T1000 (cell line): ENCODE results near the gene LRRC28.
A peak's percentile ranks its signal among the peaks of the same experiment; 100 is the strongest.

Experiments
- DNase-seq: peaks from one replicate; lab custom pipeline; 2025; ENCODE audit warnings: mixed read lengths; lab: John Stamatoyannopoulos, UW

The LRRC28 gene

DNA sequence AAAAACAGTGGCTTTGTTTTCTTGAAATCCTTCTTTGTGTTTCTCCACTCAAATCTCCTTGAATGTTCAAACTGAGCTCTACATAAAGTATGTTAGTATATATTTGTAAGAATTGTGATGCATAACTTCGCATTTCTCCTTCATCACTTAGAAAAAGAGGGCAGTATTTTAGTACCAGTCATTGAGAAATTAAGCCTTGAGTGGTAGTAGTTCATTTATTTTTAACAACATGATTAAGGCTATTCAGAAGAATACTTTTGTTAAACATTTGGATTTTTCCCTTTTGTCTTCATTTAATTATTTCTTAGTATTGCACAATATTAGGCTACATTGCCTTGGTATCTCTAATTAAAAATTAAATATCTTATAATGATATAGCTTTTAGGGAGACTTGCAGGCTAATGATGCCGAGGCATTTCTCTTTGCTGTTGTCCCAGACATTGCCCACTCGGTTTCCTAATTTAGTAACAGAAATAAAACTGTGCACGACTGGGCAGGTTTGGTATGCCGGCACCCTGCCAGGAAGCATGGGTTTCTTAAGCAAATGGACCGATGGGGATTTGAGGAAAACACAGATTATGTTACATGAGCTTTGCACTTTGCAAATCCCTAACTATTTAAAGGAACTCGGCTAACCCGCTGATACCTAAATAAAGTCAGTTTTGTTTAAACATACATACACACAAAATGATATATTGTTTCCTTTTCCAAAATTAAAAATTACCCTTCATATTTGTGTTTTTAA lies 54.7 kb downstream of the LRRC28 start:
- no peak for DNase-seq

DNA sequence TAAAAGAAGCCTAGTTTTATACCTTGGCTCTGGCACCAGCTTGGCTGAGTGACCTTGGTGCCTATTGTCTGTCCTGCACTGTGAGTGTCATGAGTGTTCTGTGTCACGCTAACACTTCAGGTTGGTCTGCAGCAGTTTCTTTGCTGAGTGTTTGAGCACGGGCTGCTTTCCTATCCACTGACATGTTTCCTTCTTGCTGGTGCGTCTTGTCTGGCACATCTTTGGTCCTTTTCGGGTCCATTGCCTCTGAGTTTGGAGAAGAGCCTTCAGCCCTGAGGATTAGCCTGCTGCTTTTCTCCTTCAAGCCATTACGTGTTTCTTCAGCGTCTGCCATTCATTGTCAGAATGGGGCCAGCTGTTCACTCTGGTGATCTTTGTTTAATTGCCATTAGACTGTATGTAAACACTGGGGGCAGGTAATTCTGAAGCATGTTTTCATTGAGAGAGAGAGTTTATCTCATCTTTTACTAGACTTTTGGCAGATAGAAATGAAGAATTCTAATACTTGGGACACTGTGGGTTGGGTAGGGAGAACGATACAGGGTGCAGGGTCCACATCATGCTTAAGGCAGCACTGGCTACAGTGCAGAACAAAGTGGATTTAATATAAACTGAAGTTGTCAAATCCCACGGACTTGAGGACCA lies 55.5 kb downstream of the LRRC28 start:
- DNase-seq = no peak

- no peak for DNase-seq
These were observed 56.5 kb downstream of the LRRC28 start for GRCh38 chr15:99307735-99308134.

DNA sequence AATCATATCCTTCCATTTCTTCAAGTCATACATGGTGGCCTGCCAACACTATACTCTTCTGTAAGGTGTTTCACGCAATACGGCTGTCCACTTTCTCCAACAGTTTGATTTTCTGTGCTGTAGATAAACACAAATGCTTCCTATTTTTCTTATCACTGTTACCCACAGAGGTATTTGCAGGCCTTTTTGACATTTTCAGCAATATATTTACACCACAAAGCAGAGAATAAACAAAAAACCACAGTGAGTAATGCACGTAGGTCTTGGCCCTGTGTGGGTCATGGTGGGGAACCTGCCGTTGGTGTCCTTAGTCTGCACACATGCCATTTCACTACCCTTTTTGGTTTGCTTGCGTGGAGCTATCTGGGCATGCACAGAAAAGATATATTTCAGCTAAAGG lies 59.5 kb downstream of the LRRC28 start:
- DNase-seq = no peak

DNA sequence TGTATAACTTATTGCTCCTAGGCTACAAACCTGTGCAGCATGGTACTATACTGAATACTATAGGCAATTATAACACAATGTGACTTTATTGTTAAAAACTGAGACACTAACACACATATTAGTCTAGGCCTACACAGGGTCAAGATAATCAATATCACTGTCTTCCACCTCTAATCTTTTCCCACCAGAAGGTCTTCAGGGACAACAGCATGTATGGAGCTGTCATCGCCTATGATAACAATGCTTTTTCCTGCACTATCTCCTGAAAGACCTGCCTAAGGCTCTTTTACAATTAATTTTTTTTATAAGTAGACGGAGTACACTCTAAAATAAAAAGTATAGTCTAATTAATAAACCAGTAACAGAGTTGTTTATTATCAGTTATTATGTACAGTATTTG lies 60.9 kb downstream of the LRRC28 start:
- DNase-seq = no peak

DNA sequence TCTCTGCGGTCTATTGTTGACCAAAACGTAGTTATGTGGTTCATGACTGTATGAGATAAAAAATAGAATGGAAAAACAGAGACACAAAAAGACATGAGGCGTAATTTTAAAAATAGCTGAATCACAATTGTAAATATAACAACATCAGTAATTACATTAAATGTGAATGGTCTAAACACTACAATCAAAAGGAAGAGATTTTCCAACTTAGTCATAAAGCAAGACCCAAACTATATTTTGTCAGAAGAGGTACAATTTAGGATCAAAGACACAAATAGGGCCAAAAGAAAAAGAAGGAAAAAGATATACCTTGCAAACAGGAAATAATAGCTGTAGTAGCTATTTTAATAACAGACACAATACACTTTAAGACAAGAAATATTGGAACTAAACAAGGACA lies 61.5 kb downstream of the LRRC28 start:
- DNase-seq = no peak

GRCh38 chr15:99315636-99316035 lies 64.4 kb downstream of the LRRC28 start:
- no peak for DNase-seq

- DNase-seq = no peak
These were observed 69.3 kb downstream of the LRRC28 start for GRCh38 chr15:99320374-99321215.

DNA sequence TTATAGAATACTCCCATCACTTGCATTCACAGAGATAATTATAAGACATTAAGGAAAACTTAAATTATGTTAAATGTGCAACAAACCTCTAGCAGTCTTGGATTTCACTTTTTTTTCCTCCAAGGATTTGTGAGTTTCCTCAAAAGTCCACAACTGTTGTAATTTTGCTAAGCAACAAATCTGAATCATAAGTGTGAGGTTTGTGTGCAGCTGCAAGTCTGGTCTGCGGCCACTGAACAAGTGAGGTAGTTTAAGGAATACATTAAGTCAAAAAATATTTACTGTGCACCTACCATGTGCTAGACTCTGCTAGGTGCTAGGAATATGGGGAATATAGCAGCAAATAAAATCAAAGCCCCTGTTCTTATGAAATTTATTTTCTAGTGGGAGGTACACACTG lies 70.2 kb downstream of the LRRC28 start:
- no peak for DNase-seq

GRCh38 chr15:99322643-99323405 lies 71.5 kb downstream of the LRRC28 start:
- no peak for DNase-seq

DNA sequence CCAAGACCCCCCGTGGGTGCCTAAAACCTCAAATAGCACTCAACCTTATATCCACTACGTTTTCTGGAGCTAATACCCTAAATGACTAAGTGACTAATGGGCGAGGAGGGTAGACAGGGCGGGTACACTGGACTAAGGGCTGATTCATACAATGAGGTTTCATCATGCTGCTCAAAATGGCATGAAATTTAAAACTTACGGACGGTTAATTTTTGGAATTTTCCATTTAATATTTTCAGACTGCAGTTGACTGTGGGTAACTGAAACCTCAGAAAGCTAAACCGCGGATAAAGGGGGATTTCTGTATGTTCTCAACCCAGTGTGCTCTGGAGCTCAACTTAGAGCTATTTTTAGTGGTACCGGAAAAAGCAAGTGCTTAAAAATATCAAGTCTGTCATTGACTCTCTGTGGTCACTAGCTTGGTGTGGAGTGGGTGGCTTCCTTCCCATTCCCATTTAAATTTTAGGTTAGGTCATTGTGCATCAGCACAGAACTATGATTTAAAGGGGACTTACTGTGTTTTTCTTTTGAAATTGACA lies 72.9 kb downstream of the LRRC28 start:
- DNase-seq = peak; percentile 36

DNA sequence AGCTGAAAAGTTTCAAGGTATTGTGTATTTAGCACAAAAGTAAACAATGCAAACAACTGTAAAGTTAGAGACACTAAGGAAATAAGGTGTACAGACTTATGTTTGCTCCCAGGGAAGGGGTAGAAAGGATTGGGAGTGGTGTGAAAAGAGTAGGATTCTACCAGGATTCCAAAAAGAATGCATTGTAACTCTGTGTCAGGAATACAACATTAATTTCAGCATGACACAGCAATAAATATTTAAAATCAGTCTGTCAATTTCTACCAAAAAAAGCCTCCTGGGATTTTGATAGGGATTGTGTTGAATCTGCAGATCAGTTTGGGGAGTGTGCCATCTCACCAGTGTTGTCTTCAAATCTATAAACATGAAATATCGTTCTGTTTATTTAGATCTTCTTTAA lies 73.4 kb downstream of the LRRC28 start:
- DNase-seq = no peak

DNA sequence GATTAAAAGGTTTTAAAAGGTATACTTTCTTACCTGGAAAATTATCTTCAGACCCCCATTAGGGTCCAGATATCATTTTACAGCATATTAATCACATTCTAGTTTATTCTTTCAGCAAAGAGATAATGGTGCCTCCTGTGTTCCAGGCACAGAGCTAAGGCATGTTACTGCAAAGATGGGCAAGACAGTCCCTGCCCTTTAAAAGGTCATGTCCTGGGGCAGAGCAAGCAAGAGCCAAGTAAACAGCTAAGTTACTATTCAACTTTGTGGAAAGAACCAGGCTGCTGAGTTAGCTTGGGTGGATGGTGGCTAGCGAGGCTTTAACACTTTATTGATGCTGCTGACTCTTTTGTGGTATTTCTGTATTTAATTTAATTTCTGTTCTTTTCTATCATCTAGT lies 75.0 kb downstream of the LRRC28 start:
- DNase-seq = no peak

DNA sequence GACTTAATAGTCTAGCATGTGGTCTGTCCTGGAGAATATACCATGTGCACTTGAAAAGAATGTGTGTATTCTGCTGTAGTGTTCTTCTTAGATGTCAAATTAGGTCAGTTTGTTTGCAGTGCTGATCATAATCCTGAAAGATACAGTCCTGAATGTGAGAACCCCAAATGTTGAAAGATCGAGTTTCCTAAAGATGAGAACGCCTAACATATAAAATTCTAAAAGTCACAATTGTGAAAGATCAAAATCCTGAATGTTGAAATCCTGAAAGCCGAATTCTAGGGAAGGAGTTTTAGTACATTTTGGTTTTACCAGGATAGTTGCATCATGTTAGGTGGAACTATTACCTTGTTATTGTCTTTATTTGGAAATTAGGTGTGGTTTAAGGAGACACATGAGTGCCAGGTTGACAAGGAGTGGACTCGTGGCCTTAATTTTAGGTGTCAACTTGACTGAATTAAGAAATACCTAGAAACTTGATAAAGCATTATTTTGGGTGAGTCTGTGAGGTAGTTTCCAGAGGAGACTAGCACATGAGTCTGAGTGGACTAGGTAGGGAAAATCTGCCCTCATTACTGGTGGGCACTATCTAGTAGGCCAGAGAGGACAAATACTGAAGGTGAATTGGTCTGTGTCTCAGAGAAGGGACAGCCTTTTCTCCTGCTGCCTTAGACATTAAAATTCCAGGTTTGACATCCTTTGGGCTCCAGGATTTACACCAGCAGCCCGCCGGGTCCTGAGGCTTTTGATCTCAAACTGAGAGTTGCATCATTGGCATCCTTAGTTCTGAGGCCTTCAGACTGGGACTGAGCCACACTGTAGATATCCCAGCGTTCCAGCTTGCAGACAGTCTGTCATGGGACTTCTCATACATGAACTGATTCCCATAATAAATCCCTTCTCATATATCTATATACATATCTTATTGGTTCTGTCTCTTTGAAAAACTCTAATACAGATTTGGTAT lies 77.1 kb downstream of the LRRC28 start:
- no peak for DNase-seq

GRCh38 chr15:99331381-99331780 lies 80.1 kb downstream of the LRRC28 start:
- no peak for DNase-seq

GRCh38 chr15:99333413-99333812 lies 82.1 kb downstream of the LRRC28 start:
- no peak for DNase-seq

- DNase-seq = no peak
These were observed 82.7 kb downstream of the LRRC28 start for GRCh38 chr15:99333981-99334380.

DNA sequence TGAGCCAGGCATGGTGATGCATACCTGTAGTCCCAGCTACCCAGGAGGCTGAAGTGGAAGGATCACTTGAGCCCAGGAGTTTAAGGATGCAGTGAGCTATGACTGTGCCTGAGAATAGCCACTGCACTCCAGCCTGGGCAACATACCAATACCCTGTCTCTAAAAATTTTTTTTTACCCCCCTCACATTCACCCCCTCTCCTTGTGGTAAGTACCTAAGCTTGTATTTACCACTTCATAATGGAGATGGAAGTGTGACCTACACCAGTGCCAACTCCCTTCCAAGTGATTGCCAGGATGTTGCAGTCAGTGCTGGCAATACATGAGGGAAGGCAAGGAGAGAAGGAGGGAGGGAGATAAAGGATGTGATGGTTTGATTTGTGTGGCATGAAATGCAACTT lies 84.2 kb downstream of the LRRC28 start:
- DNase-seq = no peak

GRCh38 chr15:99336794-99337193 lies 85.5 kb downstream of the LRRC28 start:
- no peak for DNase-seq

GRCh38 chr15:99340347-99340746 lies 89.1 kb downstream of the LRRC28 start:
- no peak for DNase-seq

DNA sequence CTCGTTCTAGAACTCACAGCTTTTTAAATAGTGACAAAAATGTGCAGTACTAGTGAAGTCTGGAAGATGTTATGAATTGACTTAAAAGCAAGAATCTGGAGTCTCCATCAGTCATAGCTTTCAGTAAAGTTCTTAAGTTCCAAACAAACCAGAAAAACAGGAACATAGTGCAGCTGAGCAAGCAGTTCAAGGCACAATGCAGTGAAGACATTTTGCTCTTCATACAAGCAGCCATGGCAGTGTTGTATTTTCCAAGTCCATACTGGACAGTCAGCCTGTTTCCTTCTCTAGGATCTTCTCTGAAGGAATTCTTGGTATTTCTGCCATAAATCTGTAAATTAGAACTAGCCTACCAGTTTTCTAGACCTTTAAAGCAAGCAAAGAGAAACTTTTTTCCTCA lies 90.5 kb downstream of the LRRC28 start:
- DNase-seq = no peak
